GM12801 (cell line): ENCODE data around the gene SNAI1.

Experiments used
- TF ChIP-seq, protein P1 (sequence below): IDR thresholded peaks from one replicate; pipeline ENCODE4 v1.5.1; 2011; ENCODE audit warnings: control low read depth; ENCODE audit not compliant: insufficient read length; ENCODE audit errors: extremely low read depth

SNAI1 gene

DNA sequence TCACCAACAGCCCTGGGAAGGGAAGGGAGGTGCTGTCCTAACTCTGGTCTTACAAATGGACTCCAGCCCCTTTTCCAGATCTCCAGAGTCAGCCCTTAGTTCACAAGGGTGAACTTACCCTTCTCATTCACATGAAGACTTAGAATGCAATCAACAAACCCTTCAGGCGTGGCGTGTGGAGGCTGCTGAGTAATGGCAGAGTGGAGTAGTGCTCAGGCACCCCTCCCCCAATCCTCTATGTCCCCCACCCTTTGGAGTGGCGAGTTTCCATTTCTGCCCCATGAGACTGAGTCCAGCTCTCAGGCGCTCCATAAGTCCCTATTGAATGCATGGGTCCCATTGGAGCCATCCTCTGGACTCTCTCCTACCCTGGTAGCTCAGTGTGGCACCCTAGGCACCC, 3.3 kb downstream of the SNAI1 start:
- TF ChIP-seq, protein P1, sequence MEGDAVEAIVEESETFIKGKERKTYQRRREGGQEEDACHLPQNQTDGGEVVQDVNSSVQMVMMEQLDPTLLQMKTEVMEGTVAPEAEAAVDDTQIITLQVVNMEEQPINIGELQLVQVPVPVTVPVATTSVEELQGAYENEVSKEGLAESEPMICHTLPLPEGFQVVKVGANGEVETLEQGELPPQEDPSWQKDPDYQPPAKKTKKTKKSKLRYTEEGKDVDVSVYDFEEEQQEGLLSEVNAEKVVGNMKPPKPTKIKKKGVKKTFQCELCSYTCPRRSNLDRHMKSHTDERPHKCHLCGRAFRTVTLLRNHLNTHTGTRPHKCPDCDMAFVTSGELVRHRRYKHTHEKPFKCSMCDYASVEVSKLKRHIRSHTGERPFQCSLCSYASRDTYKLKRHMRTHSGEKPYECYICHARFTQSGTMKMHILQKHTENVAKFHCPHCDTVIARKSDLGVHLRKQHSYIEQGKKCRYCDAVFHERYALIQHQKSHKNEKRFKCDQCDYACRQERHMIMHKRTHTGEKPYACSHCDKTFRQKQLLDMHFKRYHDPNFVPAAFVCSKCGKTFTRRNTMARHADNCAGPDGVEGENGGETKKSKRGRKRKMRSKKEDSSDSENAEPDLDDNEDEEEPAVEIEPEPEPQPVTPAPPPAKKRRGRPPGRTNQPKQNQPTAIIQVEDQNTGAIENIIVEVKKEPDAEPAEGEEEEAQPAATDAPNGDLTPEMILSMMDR = no peak

DNA sequence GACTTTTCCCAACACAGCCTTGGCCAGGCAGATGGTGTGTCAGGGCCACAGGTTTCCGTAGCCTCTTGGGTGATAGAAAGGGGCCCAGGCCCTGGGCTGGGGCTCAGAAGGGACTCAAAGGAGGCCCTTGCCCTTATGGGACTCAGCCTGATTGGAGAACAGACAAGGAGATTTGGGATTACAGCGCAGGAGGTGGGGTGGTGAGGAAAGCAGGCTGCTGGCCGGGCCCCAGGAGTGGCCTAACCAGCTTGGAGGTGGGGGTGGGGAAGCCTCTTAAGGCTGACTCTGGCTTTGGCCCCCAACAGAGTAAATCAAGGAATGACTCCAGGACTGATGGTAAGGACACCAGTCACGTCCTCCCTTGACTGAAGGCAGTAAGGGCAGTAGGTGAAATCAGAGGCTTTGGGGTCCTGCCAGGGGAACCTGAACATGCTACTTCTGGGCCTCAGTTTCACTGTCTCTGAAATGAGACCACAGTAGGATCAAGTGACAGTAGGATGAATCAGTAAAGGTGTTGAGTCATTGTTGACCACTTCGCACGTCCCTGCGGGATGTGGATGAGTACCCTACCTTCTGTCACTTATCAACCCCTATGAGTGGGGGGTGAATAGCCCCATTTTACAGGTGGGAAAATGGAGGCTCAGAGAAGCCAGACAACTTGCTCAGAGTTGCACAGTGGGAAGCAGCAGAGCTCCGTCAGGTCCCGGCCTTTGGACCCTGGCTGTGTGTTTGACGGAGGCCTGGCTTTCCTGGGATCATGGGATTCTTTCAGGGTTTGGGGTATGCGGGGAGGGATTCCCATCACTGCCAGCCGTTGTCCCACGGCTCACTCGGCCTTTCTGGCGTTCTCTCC, 4.5 kb downstream of the SNAI1 start:
- TF ChIP-seq, protein P1 = no peak

DNA sequence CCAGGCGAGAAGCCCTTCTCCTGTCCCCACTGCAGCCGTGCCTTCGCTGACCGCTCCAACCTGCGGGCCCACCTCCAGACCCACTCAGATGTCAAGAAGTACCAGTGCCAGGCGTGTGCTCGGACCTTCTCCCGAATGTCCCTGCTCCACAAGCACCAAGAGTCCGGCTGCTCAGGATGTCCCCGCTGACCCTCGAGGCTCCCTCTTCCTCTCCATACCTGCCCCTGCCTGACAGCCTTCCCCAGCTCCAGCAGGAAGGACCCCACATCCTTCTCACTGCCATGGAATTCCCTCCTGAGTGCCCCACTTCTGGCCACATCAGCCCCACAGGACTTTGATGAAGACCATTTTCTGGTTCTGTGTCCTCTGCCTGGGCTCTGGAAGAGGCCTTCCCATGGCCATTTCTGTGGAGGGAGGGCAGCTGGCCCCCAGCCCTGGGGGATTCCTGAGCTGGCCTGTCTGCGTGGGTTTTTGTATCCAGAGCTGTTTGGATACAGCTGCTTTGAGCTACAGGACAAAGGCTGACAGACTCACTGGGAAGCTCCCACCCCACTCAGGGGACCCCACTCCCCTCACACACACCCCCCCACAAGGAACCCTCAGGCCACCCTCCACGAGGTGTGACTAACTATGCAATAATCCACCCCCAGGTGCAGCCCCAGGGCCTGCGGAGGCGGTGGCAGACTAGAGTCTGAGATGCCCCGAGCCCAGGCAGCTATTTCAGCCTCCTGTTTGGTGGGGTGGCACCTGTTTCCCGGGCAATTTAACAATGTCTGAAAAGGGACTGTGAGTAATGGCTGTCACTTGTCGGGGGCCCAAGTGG, 5.3 kb downstream of the SNAI1 start:
- TF ChIP-seq, protein P1 = no peak

DNA sequence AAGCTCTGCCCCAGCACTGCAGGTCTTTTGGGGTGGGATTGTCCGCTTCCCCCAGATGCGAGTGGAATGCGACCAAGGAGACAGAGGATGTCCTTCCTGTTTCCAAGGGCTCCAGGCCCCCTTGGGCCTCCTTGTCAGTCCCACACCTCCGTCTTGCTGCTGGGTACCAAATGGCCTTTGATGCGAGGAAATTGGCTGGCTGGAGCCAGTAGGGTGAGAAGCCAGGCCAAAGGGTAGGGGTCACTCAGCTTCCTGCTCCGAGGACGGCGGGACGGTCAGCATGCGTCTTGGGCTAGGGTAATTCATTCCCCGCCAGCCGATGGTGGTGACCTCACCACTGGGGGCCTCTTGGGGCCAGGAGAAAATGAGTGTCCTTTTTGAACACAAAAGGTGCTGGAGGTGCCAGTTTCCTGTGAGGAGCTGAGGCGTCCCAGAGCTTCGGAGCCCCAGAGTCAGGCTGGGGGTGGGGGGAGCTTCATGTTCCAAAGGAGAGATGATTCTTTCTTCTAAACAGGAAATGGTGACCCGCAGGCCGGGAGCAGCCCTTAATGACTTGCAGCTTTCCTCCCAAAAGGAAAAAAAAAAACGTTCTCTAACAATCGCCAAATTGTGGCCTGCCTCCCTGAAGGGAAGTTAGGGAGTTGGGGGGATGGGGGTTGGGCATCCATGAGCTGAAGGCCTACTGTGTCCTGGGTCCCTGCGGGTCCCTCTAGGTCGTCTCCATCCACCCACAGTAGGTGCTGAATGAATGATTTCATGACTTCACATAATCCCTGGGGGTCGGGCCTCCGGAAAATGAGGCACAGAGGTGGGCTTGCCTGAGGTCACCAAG, 6.7 kb downstream of the SNAI1 start:
- TF ChIP-seq, protein P1 = no peak

DNA sequence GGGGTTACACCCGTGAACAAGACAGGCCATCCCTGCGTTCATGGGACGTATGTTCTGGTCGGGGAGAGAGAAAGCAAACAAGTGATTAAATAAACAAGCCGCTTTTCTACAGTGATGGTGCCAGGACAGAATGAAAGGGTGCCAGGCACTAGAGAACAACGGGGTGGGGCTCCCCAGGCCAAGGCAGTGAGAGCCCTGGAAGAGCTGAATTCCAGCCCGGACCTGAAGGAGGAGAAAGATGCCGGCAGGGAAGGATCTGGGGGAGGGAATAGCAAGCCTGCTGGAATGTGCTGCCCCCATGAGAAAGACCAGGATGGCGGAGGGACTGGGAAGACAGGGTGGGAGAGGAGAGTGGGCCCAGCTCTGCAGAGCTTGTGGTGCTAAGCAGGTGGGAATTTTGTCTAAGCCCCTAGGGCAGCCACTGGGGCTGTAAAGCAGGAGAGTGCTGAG, 7.5 kb downstream of the SNAI1 start:
- TF ChIP-seq, protein P1 = no peak

DNA sequence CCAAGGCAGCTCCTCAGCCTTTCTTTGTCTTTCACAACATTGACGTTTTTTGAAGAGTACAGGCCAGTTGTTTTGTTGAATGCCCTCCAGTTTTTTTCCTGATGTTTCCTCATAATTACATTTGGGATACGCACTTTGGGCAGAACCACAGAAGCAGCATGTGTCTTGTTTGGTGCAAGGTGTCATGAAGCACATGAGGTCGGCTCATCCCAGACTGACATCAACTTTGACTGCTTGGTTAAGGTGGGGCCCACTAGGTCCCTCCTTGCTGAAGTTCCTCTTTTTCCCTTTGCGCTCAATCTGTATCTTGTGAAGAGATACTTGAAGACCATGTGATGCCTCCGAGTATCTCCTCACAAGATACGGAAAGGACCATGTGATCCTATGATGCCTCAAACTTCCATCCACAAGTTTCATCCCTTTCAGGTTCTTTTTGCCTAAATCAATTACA, 10.5 kb downstream of the SNAI1 start:
- TF ChIP-seq, protein P1 = no peak
